Testis (tissue), 3 donors: Measurements from ENCODE around the gene SIRT4. TPM values are rescaled to one million over a fixed set of nuclear protein-coding genes. Genes with fewer than 3 reads are reported as not detected.

Source experiments
- DNase-seq: peaks from one replicate; pipeline ENCODE4 v3.0.0-alpha.2; 2019
- H3K27ac ChIP-seq, 2 donors: fragments of 200-600 bp; sonication (generic); one replicate each; pipeline ENCODE4 v1.5.1; 2019
- H3K27me3 ChIP-seq: fragments of 200-600 bp; sonication (generic); one replicate; pipeline ENCODE4 v1.5.1; 2019
- H3K36me3 ChIP-seq: fragments of 200-600 bp; sonication (generic); one replicate; pipeline ENCODE4 v1.5.1; 2017; ENCODE audit warnings: low read depth; ENCODE audit errors: missing control alignments
- H3K4me1 ChIP-seq: fragments of 200-600 bp; sonication (generic); one replicate; pipeline ENCODE4 v1.5.1; 2019
- H3K4me3 ChIP-seq, 2 donors: fragments of 200-600 bp; sonication (generic); one replicate each; pipeline ENCODE4 v1.5.1; 2017 to 2019
- H3K9me3 ChIP-seq: fragments of 200-600 bp; sonication (generic); one replicate; pipeline ENCODE4 v1.5.1; 2017
- POLR2A ChIP-seq: fragments of 450-650 bp; IDR thresholded peaks from one replicate; pipeline ENCODE4 v1.6.1; 2017; ENCODE audit warnings: antibody characterized with exemption, mild to moderate bottlenecking, moderate library complexity
- WGBS, 2 donors: methylation state at CpG; one replicate each; pipeline ENCODE4 v1.1.5; 2018; 5-methylcytosine and 5-hydroxymethylcytosine counted together
- intact Hi-C: fragments of 100-400 bp; cut with DNase I; formaldehyde crosslinking; loops from one replicate; pipeline ENCODE4 v1.15.1; 2023; ENCODE audit warnings: low total_unique reads
- polyA plus RNA-seq: library from polyadenylated mRNA; stranded (reverse); fragments of 350-450 nt; fragmentation: Illumina TruSeq; extraction: RNeasy Lipid Tissue Mini Kit (QIAGEN cat#74804); gene quantifications from one replicate; pipeline ENCODE4 v1.2.3, GENCODE V29; 2014; ENCODE audit warnings: low read depth, low replicate concordance; ENCODE audit not compliant: insufficient read depth
- total RNA-seq, 2 donors: library from RNA; depleted of rRNA; stranded (reverse); fragments of >200 nt; gene quantifications; one replicate each; pipeline ENCODE4 v1.2.3, GENCODE V29; 2016
- TF ChIP-seq, protein P1 (sequence below), 3 experiments: fragments of 450-650 bp in 2 of 3; fragments of 200-600 bp in 1 of 3; sonication (generic) in 1 of 3; IDR thresholded peaks; one replicate each; pipeline ENCODE4 v1.5.1; 2016 to 2019; ENCODE audit warnings: antibody characterized with exemption in 3 of 3, mild to moderate bottlenecking in 2 of 3, moderate library complexity in 1 of 3

Gene SIRT4
- total and polyA plus RNA-seq, 3 donors from 2014 or later: 3.3 to 10.0 (median 5.0) TPM

DNA sequence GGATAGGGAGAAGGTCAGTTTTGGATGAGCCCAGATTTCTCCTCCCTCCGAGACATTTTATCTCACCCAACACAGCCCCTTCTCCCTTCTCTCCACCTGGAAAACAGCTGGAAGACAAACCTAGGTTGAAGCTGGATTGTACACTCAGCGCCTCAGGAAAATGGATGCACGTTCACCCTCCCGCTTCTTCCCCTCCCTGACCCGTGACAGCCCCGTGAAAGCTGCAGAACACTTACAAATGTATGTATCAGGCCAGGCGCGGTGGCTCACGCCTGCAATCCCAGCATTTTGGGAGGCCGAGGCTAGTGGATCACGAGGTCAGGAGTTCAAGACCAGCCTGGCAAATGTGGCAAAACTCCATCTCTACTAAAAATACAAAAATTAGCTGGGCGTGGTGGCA lies 14.6 kb upstream of the SIRT4 start:
- no peak for TF ChIP-seq POLR2A
- TF ChIP-seq, protein P1, sequence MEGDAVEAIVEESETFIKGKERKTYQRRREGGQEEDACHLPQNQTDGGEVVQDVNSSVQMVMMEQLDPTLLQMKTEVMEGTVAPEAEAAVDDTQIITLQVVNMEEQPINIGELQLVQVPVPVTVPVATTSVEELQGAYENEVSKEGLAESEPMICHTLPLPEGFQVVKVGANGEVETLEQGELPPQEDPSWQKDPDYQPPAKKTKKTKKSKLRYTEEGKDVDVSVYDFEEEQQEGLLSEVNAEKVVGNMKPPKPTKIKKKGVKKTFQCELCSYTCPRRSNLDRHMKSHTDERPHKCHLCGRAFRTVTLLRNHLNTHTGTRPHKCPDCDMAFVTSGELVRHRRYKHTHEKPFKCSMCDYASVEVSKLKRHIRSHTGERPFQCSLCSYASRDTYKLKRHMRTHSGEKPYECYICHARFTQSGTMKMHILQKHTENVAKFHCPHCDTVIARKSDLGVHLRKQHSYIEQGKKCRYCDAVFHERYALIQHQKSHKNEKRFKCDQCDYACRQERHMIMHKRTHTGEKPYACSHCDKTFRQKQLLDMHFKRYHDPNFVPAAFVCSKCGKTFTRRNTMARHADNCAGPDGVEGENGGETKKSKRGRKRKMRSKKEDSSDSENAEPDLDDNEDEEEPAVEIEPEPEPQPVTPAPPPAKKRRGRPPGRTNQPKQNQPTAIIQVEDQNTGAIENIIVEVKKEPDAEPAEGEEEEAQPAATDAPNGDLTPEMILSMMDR (IDR thresholded peaks at IDR 0.05): no peak

DNA sequence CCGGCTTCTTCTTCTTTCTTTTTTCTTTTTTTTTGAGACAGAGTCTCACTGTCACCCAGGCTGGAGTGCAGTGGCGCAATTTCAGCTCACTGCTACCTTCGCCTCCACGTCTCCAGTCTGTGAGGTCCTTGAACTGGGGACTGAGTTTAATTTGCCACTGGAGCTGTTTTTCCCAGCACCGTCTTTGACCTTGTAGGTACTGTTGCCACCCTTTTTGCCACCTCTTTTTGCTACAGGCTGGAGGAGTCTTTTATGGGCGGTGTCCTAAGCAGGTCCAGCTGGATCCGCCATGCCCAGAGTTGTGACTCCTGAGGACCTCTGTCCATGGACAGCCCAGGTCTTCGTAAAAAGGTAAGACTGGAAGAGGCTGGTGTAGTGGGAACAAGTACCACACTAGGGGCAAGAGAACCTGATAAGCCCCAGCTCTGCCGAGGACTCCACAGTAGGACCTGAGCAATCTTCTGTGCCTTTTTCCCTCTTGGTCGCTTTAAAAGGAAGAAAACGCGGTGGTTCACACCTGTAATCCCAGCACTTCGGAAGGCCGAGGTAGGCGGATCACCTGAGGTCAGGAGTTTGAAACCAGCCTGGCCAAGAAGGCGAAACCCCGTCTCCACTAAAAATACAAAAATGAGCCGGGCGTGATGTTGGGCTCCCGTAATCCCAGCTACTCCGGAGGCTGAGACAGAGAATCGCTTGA lies 11.4 kb upstream of the SIRT4 start:
- Histone ChIP-seq H3K4me1 (peaks cover 6% of the 10 kb centered on the region), H3K27me3 (no peaks in the 10 kb centered on the region), H3K36me3 (no peaks in the 10 kb centered on the region), H3K9me3 (no peaks in the 10 kb centered on the region), H3K27ac (peak overlapping the region; percentile 97 to 98), H3K4me3 (peak overlapping the region; percentile 6 to 73)
- intact Hi-C loops: no loop called here
- TF ChIP-seq, protein P1 (IDR thresholded peaks at IDR 0.05): no peak
- TF ChIP-seq POLR2A: no peak
- DNase-seq: peak; percentile 50
- WGBS, 2 donors: 11 to 13% methylated on average over 20 to 22 of the region's 22 CpGs

More for the DNA sequence above, 14.6 kb upstream of the SIRT4 start:
- no peaks in the 10 kb centered on the region for H3K27me3 ChIP-seq
- no peak overlapping the region for H3K4me3 ChIP-seq
- no peak overlapping the region for H3K27ac ChIP-seq
- DNase-seq: no peak
- no peaks in the 10 kb centered on the region for H3K9me3 ChIP-seq
- intact Hi-C loops: no loop called here
- H3K36me3 ChIP-seq: no peaks in the 10 kb centered on the region
- 84 to 91% methylated on average over 12 of the region's 12 CpGs for WGBS, 2 donors
- H3K4me1 ChIP-seq: peaks cover 6% of the 10 kb centered on the region

DNA sequence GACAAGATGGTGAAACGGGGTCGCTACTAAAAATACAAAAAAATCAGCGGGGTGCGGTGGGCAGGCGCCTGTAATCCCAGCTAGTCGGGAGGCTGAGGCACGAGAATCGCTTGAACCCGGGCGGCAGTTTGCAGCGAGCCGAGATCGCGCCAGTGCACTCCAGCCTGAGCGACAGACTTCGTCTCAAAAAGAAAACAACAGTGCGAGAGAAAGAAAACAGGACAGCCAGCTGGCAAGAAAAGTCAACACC lies 9.8 kb upstream of the SIRT4 start:
- no peaks in the 10 kb centered on the region for H3K27me3 ChIP-seq
- peak overlapping the region; percentile 97 to 98 for H3K27ac ChIP-seq
- peaks cover 6% of the 10 kb centered on the region for H3K4me1 ChIP-seq
- H3K9me3 ChIP-seq: no peaks in the 10 kb centered on the region
- H3K4me3 ChIP-seq: peak overlapping the region; percentile 59 to 73
- DNase-seq: no peak
- H3K36me3 ChIP-seq: no peaks in the 10 kb centered on the region
- intact Hi-C loops: no loop called here
- no peak for TF ChIP-seq POLR2A
- TF ChIP-seq, protein P1 (IDR thresholded peaks at IDR 0.05): no peak
- WGBS, 2 donors: 0 to 1% methylated on average over 17 of the region's 17 CpGs

DNA sequence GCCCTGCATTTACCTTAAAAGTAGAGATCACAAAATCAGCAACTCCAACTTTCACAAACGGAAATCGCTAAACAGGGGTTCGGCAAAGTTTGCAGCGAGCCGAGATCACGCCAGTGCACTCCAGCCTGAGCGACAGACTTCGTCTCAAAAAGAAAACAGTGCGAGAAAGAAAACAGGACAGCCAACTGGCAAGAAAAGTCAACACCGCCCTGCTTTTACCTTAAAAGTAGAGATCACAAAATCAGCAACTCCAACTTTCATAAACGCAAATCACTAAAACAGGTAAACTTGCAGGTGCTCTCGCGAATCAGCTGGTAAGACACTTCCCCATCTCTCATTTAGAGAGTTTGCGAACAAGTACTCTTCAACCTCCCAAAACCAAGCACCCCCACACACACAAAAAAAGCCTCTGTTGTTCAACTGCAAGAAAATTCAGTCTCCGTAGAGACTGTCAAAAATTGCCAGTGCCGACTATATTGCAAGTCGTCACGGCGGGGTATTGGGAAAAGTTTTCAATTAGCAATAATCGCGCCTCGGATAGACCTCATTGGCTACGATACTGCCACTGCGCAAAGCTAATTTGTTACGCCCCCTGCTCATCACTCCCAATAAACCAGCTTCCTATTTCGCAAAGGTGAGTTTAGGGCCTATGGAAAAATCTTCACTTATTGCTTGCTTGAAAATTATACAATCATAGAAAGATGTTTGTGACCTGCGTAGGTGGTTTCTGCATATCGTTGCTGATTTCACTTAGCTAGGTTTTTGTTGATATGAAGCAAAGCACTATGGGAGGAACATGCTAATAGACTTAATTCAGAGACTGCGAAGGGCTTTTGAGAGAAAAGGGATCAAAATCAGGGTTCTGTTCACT lies 9.2 kb upstream of the SIRT4 start, which contains the start of gene RNU4-1:
RNU4-1 (minus strand) TSS at position 577 of the 871 bp plus-strand sequence.
- Histone ChIP-seq H3K4me3 (peak within 1 kb of the TSS; percentile 59 to 73), H3K27me3 (no peaks in the 10 kb centered on the region), H3K27ac (peak within 1 kb of the TSS; percentile 97 to 98), H3K9me3 (no peaks in the 10 kb centered on the region), H3K4me1 (peaks cover 6% of the 10 kb centered on the region), H3K36me3 (no peaks in the 10 kb centered on the region)
- peak; percentile 8 for TF ChIP-seq POLR2A
- TF ChIP-seq, protein P1 (IDR thresholded peaks at IDR 0.05): no peak
- 0 to 1% methylated on average over 29 of the region's 29 CpGs for WGBS, 2 donors
- peak; percentile 90 for DNase-seq
- intact Hi-C loops: no loop called here
